Parathyroid adenoma (tissue), 2 donors: ENCODE data around the gene PTPN6.

Experiments used
- H2AFZ ChIP-seq: fragments of 300-600 bp; sonication (generic); one replicate; pipeline ENCODE4 v1.7.0; 2017; ENCODE audit warnings: antibody characterized with exemption, mild to moderate bottlenecking
- H3K27ac ChIP-seq: fragments of 300-600 bp; sonication (generic); one replicate; pipeline ENCODE4 v1.7.0; 2017
- H3K27me3 ChIP-seq: fragments of 300-600 bp; sonication (generic); one replicate; pipeline ENCODE4 v1.7.0; 2017; ENCODE audit warnings: low read length; ENCODE audit not compliant: control insufficient read depth, insufficient read depth
- H3K36me3 ChIP-seq: fragments of 300-600 bp; sonication (generic); one replicate; pipeline ENCODE4 v1.7.0; 2017; ENCODE audit warnings: low read length; ENCODE audit not compliant: control insufficient read depth, insufficient read depth
- H3K4me1 ChIP-seq: fragments of 300-600 bp; sonication (generic); one replicate; pipeline ENCODE4 v1.7.0; 2017; ENCODE audit warnings: control low read depth
- H3K4me2 ChIP-seq: fragments of 300-600 bp; sonication (generic); one replicate; pipeline ENCODE4 v1.7.0; 2017; ENCODE audit warnings: low read length
- H3K4me3 ChIP-seq: fragments of 300-600 bp; sonication (generic); one replicate; pipeline ENCODE4 v1.7.0; 2017; ENCODE audit warnings: low read depth, low read length
- H3K79me2 ChIP-seq: fragments of 300-600 bp; sonication (generic); one replicate; pipeline ENCODE4 v1.7.0; 2017; ENCODE audit warnings: control low read depth
- H3K9ac ChIP-seq: fragments of 300-600 bp; sonication (generic); one replicate; pipeline ENCODE4 v1.7.0; 2017; ENCODE audit warnings: mild to moderate bottlenecking
- H3K9me3 ChIP-seq: fragments of 300-600 bp; sonication (generic); one replicate; pipeline ENCODE4 v1.7.0; 2017; ENCODE audit warnings: low read length; ENCODE audit not compliant: control insufficient read depth
- TF ChIP-seq, protein P1 (sequence below): fragments of 300-600 bp; sonication (generic); IDR thresholded peaks from one replicate; pipeline ENCODE4 v1.7.0; 2017; ENCODE audit warnings: antibody characterized with exemption, mild to moderate bottlenecking
- donor health status: primary hyperparathyroidism.

Gene PTPN6

DNA sequence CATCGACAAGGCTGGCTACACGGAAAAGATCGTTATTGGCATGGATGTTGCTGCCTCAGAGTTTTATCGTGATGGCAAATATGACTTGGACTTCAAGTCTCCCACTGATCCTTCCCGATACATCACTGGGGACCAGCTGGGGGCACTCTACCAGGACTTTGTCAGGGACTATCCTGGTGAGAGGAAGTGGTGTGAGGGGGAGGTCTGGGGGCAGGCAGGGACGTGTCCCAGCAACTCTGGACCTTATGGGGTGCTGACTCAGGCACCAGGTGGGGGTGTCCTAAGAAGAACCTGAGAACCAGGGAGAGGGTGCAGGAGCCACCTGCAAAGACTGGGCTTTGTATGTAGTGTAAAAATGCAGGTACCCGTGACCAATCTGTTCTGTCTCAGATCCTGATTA, 31.6 kb upstream of the PTPN6 start:
- Histone ChIP-seq H3K4me2 (no peak overlapping the region), H3K79me2 (no peaks in the 10 kb centered on the region), H3K27ac (no peak overlapping the region), H2AFZ (no peak overlapping the region), H3K36me3 (no peaks in the 10 kb centered on the region), H3K9me3 (no peaks in the 10 kb centered on the region), H3K27me3 (no peaks in the 10 kb centered on the region), H3K4me1 (peaks cover 3% of the 10 kb centered on the region), H3K4me3 (no peak overlapping the region), H3K9ac (no peak overlapping the region)
- TF ChIP-seq, protein P1, sequence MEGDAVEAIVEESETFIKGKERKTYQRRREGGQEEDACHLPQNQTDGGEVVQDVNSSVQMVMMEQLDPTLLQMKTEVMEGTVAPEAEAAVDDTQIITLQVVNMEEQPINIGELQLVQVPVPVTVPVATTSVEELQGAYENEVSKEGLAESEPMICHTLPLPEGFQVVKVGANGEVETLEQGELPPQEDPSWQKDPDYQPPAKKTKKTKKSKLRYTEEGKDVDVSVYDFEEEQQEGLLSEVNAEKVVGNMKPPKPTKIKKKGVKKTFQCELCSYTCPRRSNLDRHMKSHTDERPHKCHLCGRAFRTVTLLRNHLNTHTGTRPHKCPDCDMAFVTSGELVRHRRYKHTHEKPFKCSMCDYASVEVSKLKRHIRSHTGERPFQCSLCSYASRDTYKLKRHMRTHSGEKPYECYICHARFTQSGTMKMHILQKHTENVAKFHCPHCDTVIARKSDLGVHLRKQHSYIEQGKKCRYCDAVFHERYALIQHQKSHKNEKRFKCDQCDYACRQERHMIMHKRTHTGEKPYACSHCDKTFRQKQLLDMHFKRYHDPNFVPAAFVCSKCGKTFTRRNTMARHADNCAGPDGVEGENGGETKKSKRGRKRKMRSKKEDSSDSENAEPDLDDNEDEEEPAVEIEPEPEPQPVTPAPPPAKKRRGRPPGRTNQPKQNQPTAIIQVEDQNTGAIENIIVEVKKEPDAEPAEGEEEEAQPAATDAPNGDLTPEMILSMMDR = no peak

DNA sequence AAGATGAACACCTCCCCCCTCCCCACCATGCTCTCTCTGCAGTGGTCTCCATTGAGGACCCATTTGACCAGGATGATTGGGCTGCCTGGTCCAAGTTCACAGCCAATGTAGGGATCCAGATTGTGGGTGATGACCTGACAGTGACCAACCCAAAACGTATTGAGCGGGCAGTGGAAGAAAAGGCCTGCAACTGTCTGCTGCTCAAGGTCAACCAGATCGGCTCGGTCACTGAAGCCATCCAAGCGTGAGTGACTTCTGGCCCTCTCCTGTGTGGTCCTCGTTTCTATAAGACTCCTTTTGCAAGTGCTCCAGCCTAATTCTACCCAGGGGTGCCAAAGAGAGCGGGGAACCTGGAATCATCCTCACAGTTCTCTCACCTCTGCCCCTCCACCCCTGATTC, 29.6 kb upstream of the PTPN6 start:
- peaks cover 20% of the 10 kb centered on the region for H3K4me1 ChIP-seq
- no peak overlapping the region for H3K4me2 ChIP-seq
- no peak overlapping the region for H3K9ac ChIP-seq
- no peaks in the 10 kb centered on the region for H3K79me2 ChIP-seq
- H3K36me3 ChIP-seq = no peaks in the 10 kb centered on the region
- H3K27me3 ChIP-seq = no peaks in the 10 kb centered on the region
- H3K27ac ChIP-seq = no peak overlapping the region
- H3K4me3 ChIP-seq = no peak overlapping the region
- TF ChIP-seq, protein P1 = no peak
- no peaks in the 10 kb centered on the region for H3K9me3 ChIP-seq
- H2AFZ ChIP-seq = no peak overlapping the region

DNA sequence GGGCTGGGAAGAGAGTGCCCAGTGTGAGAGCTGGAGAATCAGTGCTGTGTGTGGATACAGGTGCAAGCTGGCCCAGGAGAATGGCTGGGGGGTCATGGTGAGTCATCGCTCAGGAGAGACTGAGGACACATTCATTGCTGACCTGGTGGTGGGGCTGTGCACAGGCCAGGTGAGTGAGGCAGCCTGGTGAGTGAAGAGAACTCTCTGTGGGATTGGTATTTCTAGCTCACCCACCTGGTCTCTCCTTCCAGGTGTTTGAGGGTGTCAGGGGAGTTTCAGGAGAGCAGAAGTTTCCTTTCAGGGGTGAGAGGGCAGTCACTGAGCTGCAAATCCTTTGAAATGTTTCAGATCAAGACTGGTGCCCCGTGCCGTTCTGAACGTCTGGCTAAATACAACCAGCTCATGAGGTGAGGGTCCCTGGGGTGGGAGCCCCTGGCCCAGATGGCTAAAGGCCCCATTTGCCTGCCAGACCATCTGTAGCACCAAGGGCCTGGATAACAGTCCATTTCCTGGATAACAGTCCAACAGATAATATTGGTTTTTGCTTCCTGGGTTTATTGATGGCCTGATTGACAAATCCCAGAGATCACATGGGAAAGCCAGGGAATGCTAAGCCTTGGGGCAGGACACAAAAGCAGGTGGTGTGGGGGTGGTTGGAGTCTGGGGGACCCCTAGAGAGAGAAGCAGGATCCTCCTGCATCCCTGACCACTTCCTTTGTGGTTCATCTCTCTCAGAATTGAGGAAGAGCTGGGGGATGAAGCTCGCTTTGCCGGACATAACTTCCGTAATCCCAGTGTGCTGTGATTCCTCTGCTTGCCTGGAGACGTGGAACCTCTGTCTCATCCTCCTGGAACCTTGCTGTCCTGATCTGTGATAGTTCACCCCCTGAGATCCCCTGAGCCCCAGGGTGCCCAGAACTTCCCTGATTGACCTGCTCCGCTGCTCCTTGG, 28.9 kb upstream of the PTPN6 start:
- H3K79me2 ChIP-seq = peaks cover 1% of the 10 kb centered on the region
- no peak overlapping the region for H2AFZ ChIP-seq
- TF ChIP-seq, protein P1 = no peak
- H3K9ac ChIP-seq = no peak overlapping the region
- H3K4me3 ChIP-seq = no peak overlapping the region
- H3K4me1 ChIP-seq = peaks cover 27% of the 10 kb centered on the region
- H3K27ac ChIP-seq = no peak overlapping the region
- no peaks in the 10 kb centered on the region for H3K9me3 ChIP-seq
- H3K27me3 ChIP-seq = no peaks in the 10 kb centered on the region
- no peak overlapping the region for H3K4me2 ChIP-seq
- H3K36me3 ChIP-seq = no peaks in the 10 kb centered on the region

DNA sequence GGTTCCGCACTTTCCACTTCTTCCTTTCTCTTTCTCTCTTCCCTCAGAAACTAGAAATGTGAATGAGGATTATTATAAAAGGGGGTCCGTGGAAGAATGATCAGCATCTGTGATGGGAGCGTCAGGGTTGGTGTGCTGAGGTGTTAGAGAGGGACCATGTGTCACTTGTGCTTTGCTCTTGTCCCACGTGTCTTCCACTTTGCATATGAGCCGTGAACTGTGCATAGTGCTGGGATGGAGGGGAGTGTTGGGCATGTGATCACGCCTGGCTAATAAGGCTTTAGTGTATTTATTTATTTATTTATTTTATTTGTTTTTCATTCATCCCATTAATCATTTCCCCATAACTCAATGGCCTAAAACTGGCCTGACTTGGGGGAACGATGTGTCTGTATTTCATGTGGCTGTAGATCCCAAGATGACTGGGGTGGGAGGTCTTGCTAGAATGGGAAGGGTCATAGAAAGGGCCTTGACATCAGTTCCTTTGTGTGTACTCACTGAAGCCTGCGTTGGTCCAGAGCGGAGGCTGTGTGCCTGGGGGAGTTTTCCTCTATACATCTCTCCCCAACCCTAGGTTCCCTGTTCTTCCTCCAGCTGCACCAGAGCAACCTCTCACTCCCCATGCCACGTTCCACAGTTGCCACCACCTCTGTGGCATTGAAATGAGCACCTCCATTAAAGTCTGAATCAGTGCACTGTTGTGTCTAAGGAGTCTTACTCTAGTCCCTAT, 28.0 kb upstream of the PTPN6 start:
- no peaks in the 10 kb centered on the region for H3K27me3 ChIP-seq
- H3K9ac ChIP-seq = no peak overlapping the region
- H3K27ac ChIP-seq = no peak overlapping the region
- H3K4me1 ChIP-seq = peaks cover 27% of the 10 kb centered on the region
- peaks cover 5% of the 10 kb centered on the region for H3K79me2 ChIP-seq
- H3K4me3 ChIP-seq = no peak overlapping the region
- H2AFZ ChIP-seq = no peak overlapping the region
- TF ChIP-seq, protein P1 = no peak
- no peaks in the 10 kb centered on the region for H3K9me3 ChIP-seq
- no peak overlapping the region for H3K4me2 ChIP-seq
- H3K36me3 ChIP-seq = no peaks in the 10 kb centered on the region
